ENCODE measurements around the gene JARID2.
A peak's percentile ranks its signal among the peaks of the same experiment; 100 is the strongest.

JARID2 gene

GRCh38 chr6:15442467-15442866 lies 196.6 kb downstream of the JARID2 start:
- Histone ChIP-seq H3K4me3 (ENCODE audit: low read length in 2 of 2) (no peak overlapping the region), H3K27me3 (ENCODE audit: control insufficient read depth in 2 of 2, insufficient read depth in 2 of 2, low read length in 2 of 2) (no peaks in the 10 kb centered on the region), H3K9me3 (ENCODE audit: control insufficient read depth in 2 of 2, low read length in 2 of 2) (no peaks in the 10 kb centered on the region), H3K9ac (ENCODE audit: low read depth in 1 of 2, low read length in 2 of 2) (no peak overlapping the region), H3K36me3 (ENCODE audit: control insufficient read depth in 2 of 2, insufficient read depth in 2 of 2, low read length in 2 of 2) (no peaks in the 10 kb centered on the region), H3K27ac (ENCODE audit: low read depth in 2 of 2, low read length in 2 of 2) (no peak overlapping the region), H3K4me1 (ENCODE audit: control insufficient read depth in 2 of 2, insufficient read depth in 2 of 2, low read length in 2 of 2) (peaks cover 8 to 9% of the 10 kb centered on the region in 2 donors)

- Histone ChIP-seq H3K4me3 (ENCODE audit: low read length in 2 of 2) (no peak overlapping the region), H3K27ac (ENCODE audit: low read depth in 2 of 2, low read length in 2 of 2) (no peak overlapping the region), H3K36me3 (ENCODE audit: control insufficient read depth in 2 of 2, insufficient read depth in 2 of 2, low read length in 2 of 2) (no peaks in the 10 kb centered on the region), H3K9ac (ENCODE audit: low read depth in 1 of 2, low read length in 2 of 2) (no peak overlapping the region), H3K4me1 (ENCODE audit: control insufficient read depth in 2 of 2, insufficient read depth in 2 of 2, low read length in 2 of 2) (peaks cover 9 to 13% of the 10 kb centered on the region in 2 donors), H3K27me3 (ENCODE audit: control insufficient read depth in 2 of 2, insufficient read depth in 2 of 2, low read length in 2 of 2) (no peaks in the 10 kb centered on the region), H3K9me3 (ENCODE audit: control insufficient read depth in 2 of 2, low read length in 2 of 2) (no peaks in the 10 kb centered on the region)
Measured at GRCh38 chr6:15443119-15443830, 197.4 kb downstream of the JARID2 start.

DNA sequence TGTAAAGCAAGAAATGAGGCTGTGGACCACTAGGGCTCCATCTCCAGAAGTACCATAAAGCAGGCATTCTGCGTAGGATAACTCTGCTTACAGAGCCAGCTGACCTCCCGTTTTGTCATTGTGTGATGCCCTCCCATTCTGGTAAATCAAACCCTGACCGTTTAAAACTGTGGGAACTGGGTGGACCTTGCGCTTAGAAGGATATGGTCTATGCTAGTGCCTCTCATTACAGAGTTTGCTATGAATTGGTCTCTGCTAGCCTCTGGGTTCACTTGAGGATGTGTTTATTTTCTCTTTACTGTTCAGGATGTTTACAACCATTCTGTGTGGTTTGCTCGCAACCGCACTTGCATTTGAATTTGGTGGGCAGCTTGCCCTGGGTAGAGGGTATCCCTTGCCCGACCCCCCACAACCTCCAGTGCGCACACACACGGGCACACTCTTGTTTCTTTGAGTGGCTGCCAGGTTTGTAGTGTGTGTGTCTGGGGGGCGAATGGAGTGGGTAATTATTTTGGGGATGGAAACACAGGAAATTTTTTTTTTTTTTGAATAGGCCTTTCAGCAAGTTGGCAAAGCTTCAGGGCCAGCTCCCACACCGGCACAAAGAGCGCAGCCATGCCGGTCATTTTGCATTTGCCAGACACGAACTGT lies 198.3 kb downstream of the JARID2 start:
- Histone ChIP-seq H3K36me3 (ENCODE audit: control insufficient read depth in 2 of 2, insufficient read depth in 2 of 2, low read length in 2 of 2) (no peaks in the 10 kb centered on the region), H3K9me3 (ENCODE audit: control insufficient read depth in 2 of 2, low read length in 2 of 2) (no peaks in the 10 kb centered on the region), H3K4me3 (ENCODE audit: low read length in 2 of 2) (no peak overlapping the region), H3K4me1 (ENCODE audit: control insufficient read depth in 2 of 2, insufficient read depth in 2 of 2, low read length in 2 of 2) (peaks cover 9 to 16% of the 10 kb centered on the region in 2 donors), H3K9ac (ENCODE audit: low read depth in 1 of 2, low read length in 2 of 2) (no peak overlapping the region), H3K27me3 (ENCODE audit: control insufficient read depth in 2 of 2, insufficient read depth in 2 of 2, low read length in 2 of 2) (no peaks in the 10 kb centered on the region), H3K27ac (ENCODE audit: low read depth in 2 of 2, low read length in 2 of 2) (peak overlapping the region in 1 of 2 donors; percentile 44)

GRCh38 chr6:15444881-15445280 lies 199.0 kb downstream of the JARID2 start:
- H3K4me3 ChIP-seq (ENCODE audit: low read length in 2 of 2) = no peak overlapping the region
- H3K4me1 ChIP-seq (ENCODE audit: control insufficient read depth in 2 of 2, insufficient read depth in 2 of 2, low read length in 2 of 2) = peaks cover 6 to 13% of the 10 kb centered on the region in 2 donors
- H3K27ac ChIP-seq (ENCODE audit: low read depth in 2 of 2, low read length in 2 of 2) = no peak overlapping the region
- no peaks in the 10 kb centered on the region for H3K27me3 ChIP-seq (ENCODE audit: control insufficient read depth in 2 of 2, insufficient read depth in 2 of 2, low read length in 2 of 2)
- no peaks in the 10 kb centered on the region for H3K9me3 ChIP-seq (ENCODE audit: control insufficient read depth in 2 of 2, low read length in 2 of 2)
- H3K36me3 ChIP-seq (ENCODE audit: control insufficient read depth in 2 of 2, insufficient read depth in 2 of 2, low read length in 2 of 2) = no peaks in the 10 kb centered on the region
- no peak overlapping the region for H3K9ac ChIP-seq (ENCODE audit: low read depth in 1 of 2, low read length in 2 of 2)

GRCh38 chr6:15447546-15448267 lies 201.8 kb downstream of the JARID2 start:
- Histone ChIP-seq H3K9ac (ENCODE audit: low read depth in 1 of 2, low read length in 2 of 2) (no peak overlapping the region), H3K27ac (ENCODE audit: low read depth in 2 of 2, low read length in 2 of 2) (no peak overlapping the region)

DNA sequence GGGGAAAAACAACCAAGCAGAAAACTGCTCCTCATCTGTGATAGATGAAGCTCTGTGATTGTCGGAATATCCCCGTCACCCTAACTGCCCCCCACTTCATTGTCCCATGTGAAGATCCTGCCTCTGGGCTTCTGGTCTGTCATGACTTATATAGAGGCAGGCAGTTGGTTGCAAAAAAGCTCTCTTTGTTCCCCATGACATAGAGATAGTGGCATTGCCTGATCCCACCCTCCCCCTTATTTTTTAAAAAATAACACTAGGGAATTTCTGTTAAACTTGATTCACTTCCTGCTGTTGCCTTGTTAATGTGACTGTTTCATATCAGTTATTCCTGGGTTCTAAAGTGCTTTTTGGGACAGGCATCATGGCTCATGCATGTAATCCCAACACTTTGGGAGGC lies 203.1 kb downstream of the JARID2 start:
- Histone ChIP-seq H3K9me3 (ENCODE audit: control insufficient read depth in 2 of 2, low read length in 2 of 2) (no peaks in the 10 kb centered on the region), H3K27me3 (ENCODE audit: control insufficient read depth in 2 of 2, insufficient read depth in 2 of 2, low read length in 2 of 2) (no peaks in the 10 kb centered on the region), H3K36me3 (ENCODE audit: control insufficient read depth in 2 of 2, insufficient read depth in 2 of 2, low read length in 2 of 2) (peaks cover 8 to 9% of the 10 kb centered on the region in 2 donors), H3K27ac (ENCODE audit: low read depth in 2 of 2, low read length in 2 of 2) (no peak overlapping the region), H3K9ac (ENCODE audit: low read depth in 1 of 2, low read length in 2 of 2) (no peak overlapping the region), H3K4me3 (ENCODE audit: low read length in 2 of 2) (no peak overlapping the region), H3K4me1 (ENCODE audit: control insufficient read depth in 2 of 2, insufficient read depth in 2 of 2, low read length in 2 of 2) (peaks cover 6 to 12% of the 10 kb centered on the region in 2 donors)

More at GRCh38 chr6:15447546-15448267, 201.8 kb downstream of the JARID2 start:
- Histone ChIP-seq H3K4me1 (ENCODE audit: control insufficient read depth in 2 of 2, insufficient read depth in 2 of 2, low read length in 2 of 2) (peaks cover 6 to 13% of the 10 kb centered on the region in 2 donors), H3K27me3 (ENCODE audit: control insufficient read depth in 2 of 2, insufficient read depth in 2 of 2, low read length in 2 of 2) (no peaks in the 10 kb centered on the region), H3K9me3 (ENCODE audit: control insufficient read depth in 2 of 2, low read length in 2 of 2) (no peaks in the 10 kb centered on the region), H3K4me3 (ENCODE audit: low read length in 2 of 2) (no peak overlapping the region), H3K36me3 (ENCODE audit: control insufficient read depth in 2 of 2, insufficient read depth in 2 of 2, low read length in 2 of 2) (peaks cover 4 to 5% of the 10 kb centered on the region in 2 donors)

- Histone ChIP-seq H3K36me3 (ENCODE audit: control insufficient read depth in 2 of 2, insufficient read depth in 2 of 2, low read length in 2 of 2) (peaks cover 8 to 9% of the 10 kb centered on the region in 2 donors), H3K27me3 (ENCODE audit: control insufficient read depth in 2 of 2, insufficient read depth in 2 of 2, low read length in 2 of 2) (no peaks in the 10 kb centered on the region), H3K27ac (ENCODE audit: low read depth in 2 of 2, low read length in 2 of 2) (no peak overlapping the region), H3K9me3 (ENCODE audit: control insufficient read depth in 2 of 2, low read length in 2 of 2) (no peaks in the 10 kb centered on the region), H3K9ac (ENCODE audit: low read depth in 1 of 2, low read length in 2 of 2) (no peak overlapping the region), H3K4me1 (ENCODE audit: control insufficient read depth in 2 of 2, insufficient read depth in 2 of 2, low read length in 2 of 2) (peaks cover 2 to 8% of the 10 kb centered on the region in 2 donors), H3K4me3 (ENCODE audit: low read length in 2 of 2) (no peak overlapping the region)
Measured at GRCh38 chr6:15451738-15452137, 205.9 kb downstream of the JARID2 start.

DNA sequence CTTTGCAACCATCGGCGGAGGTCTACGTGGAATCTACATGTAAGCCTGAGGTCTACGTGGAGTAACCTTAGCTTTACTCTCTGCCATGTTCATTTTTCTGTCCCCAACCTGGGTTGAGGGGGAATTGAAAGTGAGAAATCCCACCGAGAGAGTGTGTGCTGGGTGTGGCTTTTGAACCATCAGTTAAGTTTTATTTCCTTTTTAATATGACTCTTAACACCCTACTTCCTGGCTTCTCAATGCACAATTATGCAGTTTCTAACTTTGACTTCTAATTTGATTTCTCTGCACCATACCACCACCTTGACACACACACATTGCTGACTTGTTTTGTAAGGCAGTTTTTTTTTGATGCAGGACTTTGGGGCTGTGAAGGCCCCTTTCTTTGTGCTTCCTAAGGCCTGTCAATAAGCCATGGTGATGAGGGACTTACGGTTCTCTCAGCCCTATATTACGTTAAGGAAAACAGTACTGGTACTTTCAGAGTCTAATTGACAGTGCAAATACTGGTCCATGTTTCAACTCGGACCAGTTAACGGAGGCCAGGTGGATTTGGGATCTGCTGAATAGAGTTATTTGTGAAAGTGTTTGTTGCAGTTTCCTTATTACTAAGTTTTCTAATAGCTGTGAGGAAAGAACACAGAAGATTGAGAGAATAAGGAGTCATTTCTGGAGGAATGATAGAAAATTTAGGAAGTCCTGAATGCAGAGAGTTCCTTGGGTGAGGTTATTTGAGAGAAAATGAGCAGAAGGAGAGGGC lies 206.5 kb downstream of the JARID2 start:
- no peak overlapping the region for H3K4me3 ChIP-seq (ENCODE audit: low read length in 2 of 2)
- H3K9me3 ChIP-seq (ENCODE audit: control insufficient read depth in 2 of 2, low read length in 2 of 2) = no peaks in the 10 kb centered on the region
- H3K27me3 ChIP-seq (ENCODE audit: control insufficient read depth in 2 of 2, insufficient read depth in 2 of 2, low read length in 2 of 2) = no peaks in the 10 kb centered on the region
- no peak overlapping the region for H3K27ac ChIP-seq (ENCODE audit: low read depth in 2 of 2, low read length in 2 of 2)
- H3K36me3 ChIP-seq (ENCODE audit: control insufficient read depth in 2 of 2, insufficient read depth in 2 of 2, low read length in 2 of 2) = peaks cover 8 to 9% of the 10 kb centered on the region in 2 donors
- H3K9ac ChIP-seq (ENCODE audit: low read depth in 1 of 2, low read length in 2 of 2) = no peak overlapping the region
- peaks cover 1 to 8% of the 10 kb centered on the region in 2 donors for H3K4me1 ChIP-seq (ENCODE audit: control insufficient read depth in 2 of 2, insufficient read depth in 2 of 2, low read length in 2 of 2)

GRCh38 chr6:15453186-15453585 lies 207.3 kb downstream of the JARID2 start:
- Histone ChIP-seq H3K36me3 (ENCODE audit: control insufficient read depth in 2 of 2, insufficient read depth in 2 of 2, low read length in 2 of 2) (peaks cover 8 to 9% of the 10 kb centered on the region in 2 donors), H3K27me3 (ENCODE audit: control insufficient read depth in 2 of 2, insufficient read depth in 2 of 2, low read length in 2 of 2) (no peaks in the 10 kb centered on the region), H3K9ac (ENCODE audit: low read depth in 1 of 2, low read length in 2 of 2) (no peak overlapping the region), H3K9me3 (ENCODE audit: control insufficient read depth in 2 of 2, low read length in 2 of 2) (no peaks in the 10 kb centered on the region), H3K27ac (ENCODE audit: low read depth in 2 of 2, low read length in 2 of 2) (peak overlapping the region in 1 of 2 donors; percentile 17), H3K4me3 (ENCODE audit: low read length in 2 of 2) (no peak overlapping the region), H3K4me1 (ENCODE audit: control insufficient read depth in 2 of 2, insufficient read depth in 2 of 2, low read length in 2 of 2) (peaks cover 0 to 3% of the 10 kb centered on the region in 2 donors)
